Activated effector memory CD4-positive, alpha-beta T cell treated with anti-CD3 and anti-CD28 coated beads, Interleukin-2, amount 50 U/mL, for 16 hours (primary cell): ENCODE results near the gene MICB.

ENCODE experiments used
- DNase-seq: peaks from one replicate; pipeline ENCODE4 v3.0.0-alpha.2; 2020

MICB gene

DNA sequence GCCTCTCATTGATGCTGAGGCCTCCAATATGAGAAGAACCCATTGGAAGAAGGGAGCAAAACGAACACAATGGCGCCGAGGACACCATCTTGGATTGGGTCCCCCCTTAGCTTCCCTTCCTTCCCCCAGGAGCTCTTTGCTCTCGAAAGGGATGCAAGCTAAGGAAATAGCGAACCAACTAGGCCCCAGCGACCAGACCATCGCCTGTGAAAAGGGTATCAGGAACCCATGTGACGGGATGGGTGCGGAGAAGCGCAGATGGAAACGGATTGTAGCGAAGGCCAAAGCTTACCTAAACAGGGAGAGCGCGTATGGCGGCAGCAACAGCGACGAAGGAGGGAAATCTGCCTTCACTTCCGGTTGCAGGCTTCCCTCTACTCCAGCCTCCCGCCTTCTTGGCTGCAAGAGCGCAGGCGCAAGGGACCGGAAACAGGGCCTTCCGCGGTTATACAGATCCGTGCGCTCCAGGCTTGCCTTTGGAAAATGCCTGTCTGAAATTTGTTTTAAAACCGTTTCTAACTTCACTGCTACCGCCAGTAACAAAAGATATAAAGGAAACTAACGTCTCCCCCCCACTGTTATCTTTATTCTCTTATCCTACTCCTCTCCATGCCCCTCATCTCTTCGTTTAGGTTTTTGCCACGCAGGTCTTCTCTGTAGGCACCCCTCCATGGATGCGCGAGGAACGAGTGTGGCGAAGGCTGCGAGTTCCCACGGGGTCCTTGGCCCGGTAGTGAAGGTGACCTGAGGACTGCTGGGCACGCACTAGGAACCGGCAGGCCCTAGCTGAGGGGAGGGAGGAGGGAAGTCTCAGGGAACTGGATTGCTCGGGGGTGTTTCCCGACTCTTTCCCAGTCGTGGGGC, 43.9 kb downstream of the MICB start, which contains the start of gene DDX39B:
Gene DDX39B (minus strand): TSS at position 346 of the 864 bp plus-strand sequence. CDS start 1,471 bp downstream, outside the sequence.
- DNase-seq = peak; percentile 97

DNA sequence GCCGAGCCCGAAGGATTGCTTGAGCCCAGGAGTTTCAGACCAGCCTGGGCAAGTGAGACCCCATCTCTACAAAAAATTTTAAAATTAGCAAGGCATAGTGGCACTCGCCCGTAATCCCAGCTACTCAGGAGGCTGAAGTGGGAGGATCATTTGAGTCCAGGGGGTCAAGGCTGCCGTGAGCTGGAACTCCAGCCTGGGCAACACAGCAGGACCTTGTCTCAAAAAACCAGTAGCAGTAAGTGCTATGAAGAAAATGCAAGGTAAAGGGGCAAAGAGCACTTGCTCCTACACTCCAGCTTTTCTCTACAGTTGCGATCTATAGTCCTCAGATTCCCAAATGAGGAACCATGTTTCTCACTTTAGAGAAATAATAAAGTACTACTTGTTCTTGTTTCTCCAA, 45.7 kb downstream of the MICB start:
- DNase-seq = no peak

DNA sequence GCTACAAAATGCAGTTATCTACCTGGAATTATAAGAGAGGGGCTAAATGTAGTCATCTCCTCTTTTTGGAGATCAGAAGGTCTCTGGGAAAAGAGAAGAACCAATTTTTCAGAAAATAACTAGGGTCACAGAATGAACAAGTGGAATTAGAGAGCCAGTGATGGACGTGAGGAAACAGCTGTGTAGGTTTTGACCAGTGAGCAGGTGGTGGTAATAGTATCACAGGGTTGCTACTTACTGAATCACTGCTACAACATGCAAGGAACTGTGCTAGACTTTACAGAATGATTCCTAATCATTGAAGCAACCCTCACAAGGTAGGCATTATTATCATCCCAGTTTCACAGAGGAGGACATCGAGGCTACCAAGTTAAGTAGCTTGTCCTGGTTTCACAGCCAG, 46.7 kb downstream of the MICB start:
- no peak for DNase-seq

DNA sequence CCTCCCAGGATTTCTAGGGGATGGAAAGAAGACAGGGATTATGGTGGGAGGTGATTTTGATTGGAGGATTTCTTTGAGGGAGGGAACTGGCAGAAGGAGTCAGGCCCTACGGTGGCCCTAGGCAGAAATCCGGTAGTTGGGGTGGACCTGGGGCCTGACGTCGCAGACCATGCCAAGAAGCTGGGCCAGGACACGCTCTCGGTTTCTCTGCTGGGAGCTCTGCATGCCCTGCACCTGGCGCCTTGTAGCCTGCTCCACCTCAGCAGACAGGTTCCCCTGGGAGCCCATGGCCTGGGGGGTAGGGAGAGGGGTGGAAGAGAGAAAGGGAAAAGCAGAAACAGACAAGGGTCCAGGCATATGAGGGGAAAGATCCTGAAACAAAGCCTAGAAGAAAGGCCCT, 47.3 kb downstream of the MICB start:
- DNase-seq = peak; percentile 51

DNA sequence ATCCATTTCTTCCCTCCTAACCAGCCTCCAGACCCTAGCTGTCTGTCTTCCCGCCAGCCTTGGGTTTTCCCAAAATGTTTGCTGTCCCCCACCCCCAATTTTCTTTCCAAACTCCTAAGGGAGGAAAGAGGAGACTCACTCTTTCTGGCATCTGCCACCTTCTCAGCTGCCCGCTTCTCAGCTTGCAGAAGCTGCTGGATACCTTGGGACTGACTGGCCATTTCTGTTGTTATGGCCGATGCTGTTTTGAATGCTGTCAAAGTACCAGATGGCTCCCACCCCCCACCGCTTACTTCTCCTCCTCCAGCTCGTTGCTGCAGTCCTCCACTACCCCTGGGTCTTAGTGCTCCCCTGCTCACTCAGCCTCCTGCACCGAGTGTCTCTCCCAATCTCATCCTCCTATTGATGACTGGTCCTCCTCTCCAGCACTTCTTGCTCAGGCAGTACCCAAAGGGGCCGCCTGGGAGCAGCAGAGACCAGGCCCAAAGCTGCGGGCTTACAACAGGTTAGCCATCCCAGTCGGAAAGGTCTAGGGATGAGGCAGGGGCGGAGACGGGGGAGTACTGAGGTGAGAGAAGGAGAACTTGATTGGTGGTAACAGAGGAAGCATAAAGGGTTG, 48.5 kb downstream of the MICB start, which contains the start of gene ATP6V1G2:
Gene ATP6V1G2 (minus strand): TSS at position 270 of the 619 bp plus-strand sequence. CDS start 49 bp downstream, at position 221.
- peak; percentile 95 for DNase-seq

DNA sequence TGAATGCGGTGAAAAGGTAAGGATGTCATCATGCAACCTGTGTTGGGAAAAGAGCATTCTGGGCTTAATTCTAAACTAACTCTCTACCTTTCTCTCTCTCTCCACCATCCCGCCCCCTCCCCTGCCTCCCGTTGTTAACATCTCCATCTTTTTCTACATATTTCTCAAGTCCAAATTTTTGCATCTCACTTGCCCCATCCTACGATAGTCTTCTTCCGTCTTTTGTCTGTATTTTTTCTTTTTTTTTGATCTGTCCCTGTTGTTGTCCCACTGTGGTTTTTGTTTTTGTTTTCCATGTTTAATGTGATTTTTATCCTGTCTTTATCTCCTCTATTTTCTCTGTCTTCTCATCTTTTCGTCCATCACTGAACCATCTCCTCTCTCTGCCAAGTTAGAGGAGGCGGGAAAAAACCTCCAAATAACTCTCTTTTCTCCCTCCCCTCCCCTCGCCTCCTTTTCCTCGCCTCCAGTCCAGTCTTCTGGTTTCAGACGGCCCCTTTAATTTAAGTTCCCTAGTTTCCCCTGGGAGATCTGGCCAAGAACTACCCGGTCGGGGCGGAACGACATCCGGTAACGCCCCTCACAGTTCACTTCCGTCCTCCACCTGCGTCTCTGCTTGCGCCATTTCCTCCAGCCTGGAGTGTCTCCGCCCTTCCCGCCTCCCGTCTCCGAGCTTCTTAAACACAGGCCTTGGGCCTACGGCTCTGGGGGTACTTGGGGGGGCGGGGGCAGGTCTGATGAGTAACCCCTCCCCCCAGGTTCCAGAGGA, 49.2 kb downstream of the MICB start, which contains the start of gene NFKBIL1:
Gene NFKBIL1 (plus strand): TSS at position 651 of the 769 bp plus-strand sequence. CDS start 87 bp downstream, at position 738.
- DNase-seq = peak; percentile 96

DNA sequence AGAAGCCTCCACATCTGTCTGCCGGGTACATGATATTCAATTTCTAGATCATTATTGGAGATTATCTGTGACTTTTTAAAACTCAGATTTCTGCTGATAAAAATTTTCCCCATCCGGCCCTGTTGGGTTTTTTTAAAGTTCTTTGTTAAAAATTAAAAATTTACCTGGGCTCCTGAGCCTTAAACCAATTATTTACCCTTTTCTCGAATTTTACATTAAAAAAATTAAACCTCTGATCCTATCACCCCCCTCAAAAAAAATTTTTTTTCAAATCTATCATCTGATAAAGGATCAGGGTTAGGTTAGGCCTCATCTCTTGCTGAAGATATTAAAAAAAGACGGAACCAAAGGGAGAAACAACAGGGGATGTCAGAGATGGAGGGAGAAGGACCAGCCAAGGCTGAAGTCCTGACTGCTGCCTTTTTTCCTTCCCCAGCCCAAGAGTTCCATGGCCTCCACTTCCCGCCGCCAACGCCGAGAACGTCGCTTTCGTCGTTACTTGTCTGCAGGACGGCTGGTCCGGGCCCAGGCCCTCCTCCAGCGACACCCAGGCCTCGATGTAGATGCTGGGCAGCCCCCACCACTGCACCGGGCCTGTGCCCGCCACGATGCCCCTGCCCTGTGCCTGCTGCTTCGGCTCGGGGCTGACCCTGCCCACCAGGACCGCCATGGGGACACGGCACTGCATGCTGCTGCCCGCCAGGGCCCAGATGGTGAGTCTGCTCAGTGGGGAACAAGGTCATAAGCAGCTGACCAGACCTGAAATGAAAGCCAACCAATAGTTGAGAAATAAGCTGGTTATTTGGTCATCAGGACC, 50.0 kb downstream of the MICB start:
- peak; percentile 62 for DNase-seq

DNA sequence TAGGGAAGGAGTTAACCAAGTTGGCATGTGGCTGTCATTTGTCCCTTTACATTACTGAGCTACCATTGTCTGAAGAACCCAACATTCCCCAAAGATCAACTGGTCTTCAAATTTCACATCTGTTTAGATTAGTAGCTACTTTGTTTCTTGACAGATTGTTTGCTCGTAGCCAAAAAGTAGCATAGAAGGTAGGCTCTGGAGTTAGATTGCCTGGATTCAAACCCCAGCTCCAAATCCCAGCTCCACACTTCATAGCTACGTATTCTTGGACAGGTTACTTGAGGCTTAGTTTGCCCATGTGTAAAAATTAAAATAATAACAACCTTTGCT, 50.6 kb downstream of the MICB start:
- DNase-seq = no peak

DNA sequence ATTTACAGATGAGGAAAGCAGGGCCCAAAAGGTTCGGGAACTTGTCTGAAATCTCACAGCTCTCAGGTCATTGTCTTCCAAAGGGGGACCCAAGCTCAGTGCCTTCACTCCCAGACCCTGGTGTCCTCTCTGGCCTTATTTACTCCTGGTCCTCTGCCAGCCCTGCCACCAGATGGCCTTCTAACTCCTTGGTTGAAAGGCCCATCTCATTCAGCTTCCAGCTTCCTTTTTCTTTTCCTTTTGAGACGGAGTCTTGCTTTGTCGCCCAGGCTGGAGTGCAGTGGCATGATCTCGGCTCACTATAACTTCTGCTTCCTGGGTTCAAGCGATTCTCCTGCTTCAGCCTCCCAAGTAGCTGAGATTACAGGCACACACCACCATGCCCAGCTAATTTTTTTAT, 53.4 kb downstream of the MICB start:
- peak; percentile 88 for DNase-seq

DNA sequence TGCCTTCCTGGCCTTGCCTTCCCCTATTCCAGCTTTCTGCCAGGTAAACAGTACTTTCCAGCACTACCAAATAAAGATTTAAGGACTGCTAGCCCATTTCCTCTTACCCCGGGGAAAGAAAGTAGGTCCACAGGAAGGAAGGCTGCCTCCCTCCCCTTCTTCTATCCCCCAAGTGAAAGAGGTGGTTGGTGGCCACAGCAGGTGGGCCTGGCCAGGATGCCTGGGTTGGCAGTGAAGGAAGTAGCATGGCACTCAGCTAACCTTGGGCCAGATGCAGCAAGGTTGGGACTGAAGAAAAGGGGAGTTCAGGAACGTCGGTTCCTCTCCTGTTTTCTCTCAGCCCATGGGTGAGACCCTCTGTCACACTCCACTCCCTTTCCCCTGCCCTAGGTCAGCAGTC, 58.4 kb downstream of the MICB start:
- peak; percentile 64 for DNase-seq

DNA sequence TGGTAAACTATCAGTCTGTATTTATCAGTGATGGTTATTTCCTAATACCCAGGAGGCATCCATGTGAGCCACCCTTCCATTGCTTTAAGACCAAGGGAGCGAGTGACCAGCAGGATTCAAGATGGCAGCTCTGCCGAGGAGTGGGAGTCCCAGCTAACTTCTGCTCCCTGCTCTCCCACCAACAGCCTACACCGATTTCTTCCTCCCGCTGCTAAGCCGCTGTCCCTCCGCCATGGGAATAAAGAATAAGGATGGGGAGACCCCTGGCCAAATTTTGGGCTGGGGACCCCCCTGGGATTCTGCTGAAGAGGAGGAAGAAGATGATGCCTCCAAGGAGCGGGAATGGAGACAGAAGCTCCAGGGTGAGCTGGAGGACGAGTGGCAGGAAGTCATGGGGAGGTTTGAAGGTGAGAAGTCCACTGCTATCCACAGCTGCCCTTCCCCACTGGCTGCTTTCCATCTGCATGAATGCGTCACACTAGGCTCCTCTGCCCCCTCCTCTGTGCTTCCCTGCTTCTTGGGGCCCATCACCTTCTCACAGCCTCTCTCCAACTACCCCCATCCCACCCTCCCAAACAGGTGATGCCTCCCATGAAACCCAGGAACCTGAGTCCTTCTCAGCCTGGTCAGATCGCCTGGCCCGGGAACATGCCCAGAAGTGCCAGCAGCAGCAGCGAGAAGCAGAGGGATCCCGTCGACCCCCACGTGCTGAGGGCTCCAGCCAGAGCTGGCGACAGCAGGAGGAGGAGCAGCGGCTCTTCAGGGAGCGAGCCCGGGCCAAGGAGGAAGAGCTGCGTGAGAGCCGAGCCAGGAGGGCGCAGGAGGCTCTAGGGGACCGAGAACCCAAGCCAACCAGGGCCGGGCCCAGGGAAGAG, 59.7 kb downstream of the MICB start:
- peak; percentile 62 for DNase-seq

DNA sequence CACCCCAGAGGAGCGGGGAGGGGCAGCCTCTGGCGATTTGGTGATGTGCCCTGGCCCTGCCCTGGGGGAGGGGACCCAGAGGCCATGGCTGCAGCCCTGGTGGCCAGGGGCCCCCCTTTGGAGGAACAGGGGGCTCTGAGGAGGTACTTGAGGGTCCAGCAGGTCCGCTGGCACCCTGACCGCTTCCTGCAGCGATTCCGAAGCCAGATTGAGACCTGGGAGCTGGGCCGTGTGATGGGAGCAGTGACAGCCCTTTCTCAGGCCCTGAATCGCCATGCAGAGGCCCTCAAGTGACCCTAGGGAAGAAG, 60.3 kb downstream of the MICB start:
- DNase-seq = no peak

DNA sequence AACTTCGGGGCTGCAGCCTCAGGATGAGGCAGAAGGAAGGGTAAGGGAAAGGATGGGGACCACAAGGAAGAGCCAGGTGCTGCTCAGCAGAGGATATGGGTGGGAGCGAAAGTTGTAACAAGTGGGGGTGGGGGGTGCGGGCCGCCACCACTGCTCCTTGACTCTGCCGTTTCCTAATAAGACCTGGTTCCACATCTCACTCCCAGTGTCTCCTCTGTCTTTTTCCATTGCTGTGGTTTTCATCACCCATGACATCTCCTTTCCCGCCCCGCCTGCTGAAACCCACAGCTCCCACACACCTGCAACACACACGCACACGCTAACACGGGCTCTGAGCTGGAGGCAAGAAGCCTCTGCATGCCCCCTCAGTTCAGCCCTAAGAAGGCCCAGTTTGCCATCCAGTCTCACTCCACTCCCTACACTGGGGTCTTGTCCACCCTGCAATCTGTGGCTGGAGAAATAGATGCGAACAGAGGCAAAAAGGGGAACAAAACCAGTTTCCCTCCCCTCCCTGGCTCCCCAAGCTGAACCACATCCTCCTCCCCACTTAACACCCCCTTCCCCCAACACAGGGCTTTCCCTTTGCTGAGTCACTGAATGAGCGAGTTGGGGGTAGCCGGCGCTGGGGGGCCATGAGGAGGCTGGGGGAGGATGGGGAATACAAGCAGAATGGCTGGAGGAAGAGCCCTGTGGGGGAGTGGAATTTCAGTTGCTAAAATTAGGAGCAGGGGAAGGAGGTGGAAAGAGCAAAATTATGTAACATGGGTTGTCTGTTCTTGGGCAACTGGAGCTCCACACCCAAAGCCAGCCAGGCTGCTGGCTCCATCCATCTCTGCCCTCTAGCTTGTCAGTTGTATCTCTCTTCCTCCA, 60.9 kb downstream of the MICB start:
- DNase-seq = peak; percentile 90

DNA sequence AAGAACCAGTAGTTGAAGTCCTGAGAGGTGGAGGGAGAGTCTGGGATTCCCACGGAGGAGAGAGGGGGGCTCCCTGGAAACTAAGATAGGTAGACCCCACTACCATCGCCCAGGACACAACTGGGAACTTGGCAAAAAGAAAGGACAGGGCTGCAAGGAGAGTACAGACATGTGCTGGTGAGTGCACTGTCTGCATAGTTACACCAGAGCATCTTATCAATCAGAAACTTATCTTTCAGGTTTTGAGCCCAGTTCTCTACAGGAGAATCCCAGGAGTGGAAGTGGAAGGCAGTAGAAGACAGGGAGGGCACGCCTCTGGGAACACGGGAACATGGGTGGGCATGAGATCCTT, 61.6 kb downstream of the MICB start:
- DNase-seq = no peak

DNA sequence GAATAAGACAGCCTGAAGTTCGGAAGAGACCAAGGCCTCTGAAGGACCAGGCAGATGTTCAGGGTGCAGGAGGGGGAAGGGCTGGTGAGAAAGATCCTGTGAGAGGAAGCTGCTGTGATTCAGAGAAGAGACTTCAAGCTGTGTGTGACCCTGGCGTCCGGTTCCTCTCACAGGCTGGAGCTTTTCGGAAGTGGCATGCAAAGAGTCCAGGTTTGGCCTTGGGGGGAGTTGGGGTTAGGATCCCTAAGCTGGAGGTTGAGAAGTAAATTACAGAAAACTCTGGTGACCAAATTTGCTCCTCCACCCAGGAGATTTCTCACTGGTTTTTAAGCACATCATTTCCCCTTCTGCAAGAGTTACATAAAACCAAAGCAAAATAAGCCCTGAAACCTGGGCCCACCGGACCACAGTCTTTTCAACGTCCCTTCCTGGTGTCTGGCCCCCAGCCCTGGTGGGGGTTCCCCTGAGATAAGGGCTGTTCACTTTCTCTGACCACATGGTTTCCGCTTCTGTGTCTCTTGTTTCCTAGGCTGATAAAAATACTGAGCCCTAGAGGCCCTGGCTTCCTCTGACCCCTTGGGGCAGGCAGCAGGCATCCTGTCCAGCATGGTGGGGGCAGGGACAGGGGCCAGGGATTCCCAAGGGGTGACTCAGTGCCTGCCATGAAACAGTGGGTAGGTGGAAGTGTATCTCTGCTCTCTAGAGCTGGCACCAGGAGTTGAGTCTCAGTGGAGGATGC, 62.2 kb downstream of the MICB start:
- peak; percentile 82 for DNase-seq

DNA sequence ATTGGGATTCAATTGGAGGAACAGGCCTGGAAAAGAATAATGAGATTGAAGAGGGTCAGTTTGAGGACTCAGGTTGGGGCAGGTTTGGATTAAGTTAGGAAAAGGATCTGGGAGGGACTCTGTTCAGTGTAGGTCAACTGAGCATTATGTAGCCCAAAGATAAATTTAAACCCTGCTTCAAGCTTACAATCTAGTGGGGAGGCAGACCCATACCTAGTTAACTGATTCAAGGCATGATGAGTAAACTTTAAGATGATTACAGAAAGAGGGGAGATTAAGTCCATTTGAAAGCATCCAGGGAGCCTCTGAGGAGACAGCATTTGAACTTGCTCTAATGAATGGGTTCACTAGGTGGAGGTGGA, 62.7 kb downstream of the MICB start:
- DNase-seq = no peak
